Calu3 (cell line): ENCODE measurements around the gene ZC3H6. TPM values are rescaled to one million over a fixed set of nuclear protein-coding genes. Genes with fewer than 3 reads are reported as not detected.

ENCODE experiments used
- BruUV-seq: library from RNA; stranded (reverse); fragments of 400-500 nt; replicated peaks from 2 replicates; lab custom pipeline; 2021; lab: Mats Ljungman, UMichigan
- CTCF ChIA-PET: fragments of 300-600 bp; sonication (Branson Sonifier 250); formaldehyde crosslinking; loops from one replicate; lab custom pipeline; 2022; ENCODE audit warnings: antibody characterized with exemption; lab: Charles Lee
- DNase-seq: peaks from one replicate; pipeline ENCODE4 v3.0.0; 2022
- H3K27ac Mint-ChIP-seq: one replicate; pipeline ENCODE4 v1.8.0; 2022; ENCODE audit warnings: mixed read lengths; ENCODE audit not compliant: unreplicated experiment
- H3K27me3 Mint-ChIP-seq: one replicate; pipeline ENCODE4 v1.8.0; 2022; ENCODE audit warnings: mixed read lengths; ENCODE audit not compliant: unreplicated experiment
- H3K36me3 Mint-ChIP-seq: one replicate; pipeline ENCODE4 v1.8.0; 2022; ENCODE audit warnings: mild to moderate bottlenecking, moderate library complexity, mixed read lengths; ENCODE audit not compliant: insufficient read depth, unreplicated experiment
- H3K4me1 Mint-ChIP-seq: one replicate; pipeline ENCODE4 v1.8.0; 2022; ENCODE audit warnings: mild to moderate bottlenecking, low read depth, mixed read lengths; ENCODE audit not compliant: unreplicated experiment
- H3K4me3 Mint-ChIP-seq: one replicate; pipeline ENCODE4 v1.8.0; 2022; ENCODE audit warnings: mild to moderate bottlenecking, low read depth, moderate library complexity, mixed read lengths; ENCODE audit not compliant: unreplicated experiment
- H3K9me3 Mint-ChIP-seq: one replicate; pipeline ENCODE4 v1.8.0; 2022; ENCODE audit warnings: low read depth, mixed read lengths; ENCODE audit not compliant: unreplicated experiment
- CTCF ChIP-seq: fragments of 200-600 bp; IDR thresholded peaks from one replicate; pipeline ENCODE4 v1.8.0; 2022; ENCODE audit warnings: antibody characterized with exemption; ENCODE audit not compliant: unreplicated experiment
- intact Hi-C: fragments of 100-400 bp; cut with micrococcal nuclease; formaldehyde crosslinking; loops from one replicate; pipeline ENCODE4 v1.10.0; 2022; ENCODE audit not compliant: unreplicated experiment
- total RNA-seq: library from RNA; stranded (reverse); gene quantifications from 2 replicates; pipeline ENCODE4 v1.2.3, GENCODE V29; 2022

The ZC3H6 gene
- total RNA-seq, 1 experiment from 2014 or later, result 4.4 TPM

GRCh38 chr2:112242384-112242783, 33.0 kb upstream of the ZC3H6 start:
- no peak for DNase-seq
- H3K27ac Mint-ChIP-seq, result no peak overlapping the region
- TF ChIP-seq CTCF, result no peak
- H3K4me3 Mint-ChIP-seq, result no peak overlapping the region
- no peaks in the 10 kb centered on the region for H3K4me1 Mint-ChIP-seq
- no TSS peak for BruUV-seq
- H3K9me3 Mint-ChIP-seq, result no peaks in the 10 kb centered on the region
- intact Hi-C loops, result no loop called here
- no peaks in the 10 kb centered on the region for H3K27me3 Mint-ChIP-seq
- no peaks in the 10 kb centered on the region for H3K36me3 Mint-ChIP-seq
- CTCF ChIA-PET, result no interaction called here

- BruUV-seq, result no TSS peak
- H3K9me3 Mint-ChIP-seq, result no peaks in the 10 kb centered on the region
- H3K27ac Mint-ChIP-seq, result no peak overlapping the region
- H3K36me3 Mint-ChIP-seq, result no peaks in the 10 kb centered on the region
- no peak for DNase-seq
- intact Hi-C loops, result no loop called here
- TF ChIP-seq CTCF, result no peak
- H3K4me3 Mint-ChIP-seq, result no peak overlapping the region
- H3K27me3 Mint-ChIP-seq, result no peaks in the 10 kb centered on the region
- no peaks in the 10 kb centered on the region for H3K4me1 Mint-ChIP-seq
- CTCF ChIA-PET, result no interaction called here
These were observed 32.2 kb upstream of the ZC3H6 start for GRCh38 chr2:112243233-112243632.

GRCh38 chr2:112244854-112245253, 30.5 kb upstream of the ZC3H6 start:
- intact Hi-C loops, result no loop called here
- TF ChIP-seq CTCF, result no peak

GRCh38 chr2:112251271-112251670, 24.1 kb upstream of the ZC3H6 start:
- DNase-seq, result no peak
- TF ChIP-seq CTCF, result no peak
- no peak overlapping the region for H3K4me3 Mint-ChIP-seq
- CTCF ChIA-PET, result no interaction called here
- peaks cover 8% of the 10 kb centered on the region for H3K4me1 Mint-ChIP-seq
- H3K27ac Mint-ChIP-seq, result no peak overlapping the region
- peaks cover 15% of the 10 kb centered on the region for H3K36me3 Mint-ChIP-seq
- no TSS peak for BruUV-seq
- intact Hi-C loops, result no loop called here
- H3K9me3 Mint-ChIP-seq, result no peaks in the 10 kb centered on the region
- no peaks in the 10 kb centered on the region for H3K27me3 Mint-ChIP-seq

More at GRCh38 chr2:112244854-112245253, 30.5 kb upstream of the ZC3H6 start:
- BruUV-seq, result no TSS peak
- Mint-ChIP-seq H3K4me3 (no peak overlapping the region), H3K4me1 (no peaks in the 10 kb centered on the region), H3K27me3 (no peaks in the 10 kb centered on the region), H3K36me3 (no peaks in the 10 kb centered on the region), H3K27ac (no peak overlapping the region), H3K9me3 (no peaks in the 10 kb centered on the region)
- CTCF ChIA-PET, result no interaction called here
- no peak for DNase-seq
